ENCODE measurements around the gene DUSP12.

- TF ChIP-seq CTCF (IDR thresholded peaks at IDR 0.05; ENCODE audit: poor library complexity): no peak
- TF ChIP-seq EZH2 (IDR thresholded peaks at IDR 0.05; ENCODE audit: borderline replicate concordance): no peak
- no peak for TF ChIP-seq EZH2phosphoT487 (IDR thresholded peaks at IDR 0.05; ENCODE audit: low read depth, severe bottlenecking, unreplicated experiment)
These were observed 21.6 kb downstream of the DUSP12 start for GRCh38 chr1:161771161-161771560.
